Placental epithelial cell (primary cell): ENCODE data around the gene PML. TPM values are rescaled to one million over a fixed set of nuclear protein-coding genes. Genes with fewer than 3 reads are reported as not detected.

ENCODE experiments used
- small RNA-seq: library from RNA; depleted of rRNA; stranded (forward); fragments of <200 nt; gene quantifications from one replicate; pipeline ENCODE3, GENCODE V24; 2012
- total RNA-seq: library from RNA; depleted of rRNA; stranded (reverse); fragments of >200 nt; gene quantifications from 2 replicates; pipeline ENCODE4 v1.2.3, GENCODE V29; 2012

Gene PML
- total RNA-seq, result 17.7 and 23.9 TPM in 2 replicates

GRCh38 chr15:73994413-73994883 is at the start of gene PML:
Gene PML, plus strand, starts transcription at chr15:73994716. Its CDS starts 97 bp downstream, at chr15:73994813.

GRCh38 chr15:73991726-73992593 is 2.6 kb upstream of the PML start, which contains the start of gene STOML1:
Gene STOML1, minus strand, starts transcription at chr15:73992295. Its CDS starts 72 bp downstream, at chr15:73992223.

GRCh38 chr15:74082450-74082849 is 87.9 kb downstream of the PML start, which contains the start of gene GOLGA6A:
Gene GOLGA6A, minus strand, starts transcription at chr15:74082550. Its CDS starts 41 bp downstream, at chr15:74082509.

Small RNAs within 50 kb of the gene (small RNA-seq; reads per million reads assigned to genes)
- gene RN7SL429P, result not detected

Other genes with a start within 250 kb of the PML start
- under 0.01 and 1.6 TPM in 2 replicates for gene INSYN1, start 241.4 kb upstream of the PML start, total RNA-seq
- not detected in 2 replicates for gene TBC1D21, start 121.2 kb upstream of the PML start, total RNA-seq
- 11.4 and 68.8 TPM in 2 replicates for gene LOXL1, start 68.3 kb upstream of the PML start, total RNA-seq
- 8.6 and 12.0 TPM in 2 replicates for gene STOML1, start 2.4 kb upstream of the PML start, total RNA-seq
- 0.39 and 0.54 TPM in 2 replicates for gene GOLGA6A, start 87.8 kb downstream of the PML start, total RNA-seq
- not detected in 2 replicates for gene ISLR2, start 135.9 kb downstream of the PML start, total RNA-seq
- gene ISLR, start 179.0 kb downstream of the PML start, total RNA-seq, result 0.39 TPM in 1 of 2 replicates, not detected in the other
- 15.7 and 85.2 TPM in 2 replicates for gene STRA6, start 208.1 kb downstream of the PML start, total RNA-seq
- 0.54 and 1.6 TPM in 2 replicates for gene CCDC33, start 241.6 kb downstream of the PML start, total RNA-seq